HepG2 (cell line): ENCODE measurements around the gene ETV1. TPM values are rescaled to one million over a fixed set of nuclear protein-coding genes. Genes with fewer than 3 reads are reported as not detected.

Experiments
- ATAC-seq: fragments of 200-7000 bp; cut with Tn5 transposase; 3 replicates; pipeline ENCODE4 v1.9.1; 2020; ENCODE audit warnings: mild to moderate bottlenecking, moderate library complexity
- BruUV-seq: library from RNA; stranded (reverse); fragments of 400-500 nt; replicated peaks from 2 replicates; lab custom pipeline; 2021; lab: Mats Ljungman, UMichigan
- CTCF ChIA-PET: fragments of 300-600 bp; formaldehyde crosslinking; extraction: SDS; loops from one replicate; lab custom pipeline; 2021; ENCODE audit warnings: low total read pairs, inconsistent platforms, low intra/inter-chr PET ratio; lab: Yijun Ruan, JAX
- POLR2A ChIA-PET: fragments of 350-600 bp; sonication (Branson Sonifier 250); formaldehyde crosslinking; loops from one replicate; lab custom pipeline; 2020; ENCODE audit warnings: antibody characterized with exemption, inconsistent platforms; lab: Yijun Ruan, JAX
- DNase-seq: peaks from one replicate; pipeline ENCODE4 v3.0.0-alpha.2; 2015; ENCODE audit warnings: low spot score
- FAIRE-seq: peaks from 3 replicates; lab custom pipeline; 2011; peaks lifted over from hg19 to GRCh38; lab: Jason Lieb, UNC
- H2AFZ ChIP-seq: one replicate; pipeline ENCODE4 v1.6.1; 2011; ENCODE audit warnings: low read length, inconsistent platforms
- H3K27ac ChIP-seq: fragments of 300-600 bp; 3 replicates; pipeline ENCODE4 v1.8.0; 2011; ENCODE audit warnings: mixed run types, mild to moderate bottlenecking, mixed read lengths, low read length, inconsistent platforms; ENCODE audit not compliant: insufficient read depth; ENCODE audit errors: extremely low read length
- H3K27me3 ChIP-seq, 2 experiments: fragments of 200-600 bp in 1 of 2; 2 replicates in 1 of 2; 3 replicates in 1 of 2; pipeline versions ENCODE4 v1.6.0 to v1.8.0; 2011; ENCODE audit warnings: low read length in 2 of 2, mild to moderate bottlenecking in 2 of 2, moderate library complexity in 2 of 2, inconsistent platforms in 1 of 2; ENCODE audit not compliant: insufficient read depth in 2 of 2, control insufficient read depth in 1 of 2
- H3K36me3 ChIP-seq, 2 experiments: fragments of 200-600 bp in 1 of 2; replicated peaks in 1 of 2; 2 replicates in 1 of 2; 3 replicates in 1 of 2; pipeline versions ENCODE4 v1.5.1 to v1.8.0; 2011; ENCODE audit warnings: low read length in 2 of 2, inconsistent platforms in 1 of 2; ENCODE audit not compliant: insufficient read depth in 2 of 2, control insufficient read depth in 1 of 2
- H3K4me1 ChIP-seq: 2 replicates; pipeline ENCODE4 v1.5.1; 2012; ENCODE audit warnings: low read length, inconsistent platforms; ENCODE audit not compliant: insufficient read depth
- H3K4me2 ChIP-seq: 2 replicates; pipeline ENCODE4 v1.6.0; 2011; ENCODE audit warnings: low read depth, low read length, inconsistent platforms
- H3K4me3 ChIP-seq, 3 experiments: fragments of 200-600 bp in 1 of 3; sonication (generic), shearing (Covaris generic) in 1 of 3; replicated peaks in 1 of 3; 2 replicates each; pipeline ENCODE4 v1.5.1; 2011 to 2016; ENCODE audit warnings: low read length in 3 of 3, inconsistent platforms in 2 of 3, low read depth in 2 of 3, mild to moderate bottlenecking in 2 of 3, control low read depth in 1 of 3, mixed read lengths in 1 of 3; ENCODE audit not compliant: insufficient read depth in 1 of 3
- H3K79me2 ChIP-seq: one replicate; pipeline ENCODE4 v1.6.1; 2011; ENCODE audit warnings: low read length, inconsistent platforms; ENCODE audit not compliant: insufficient read depth
- H3K9ac ChIP-seq: 2 replicates; pipeline ENCODE4 v1.6.0; 2011; ENCODE audit warnings: mild to moderate bottlenecking, low read depth, low read length, inconsistent platforms; ENCODE audit not compliant: insufficient read depth
- H3K9me3 ChIP-seq: 2 replicates; pipeline ENCODE4 v1.5.1; 2012; ENCODE audit warnings: mild to moderate bottlenecking, low read length
- H4K20me1 ChIP-seq: 2 replicates; pipeline ENCODE4 v1.6.0; 2011; ENCODE audit warnings: inconsistent platforms, mild to moderate bottlenecking, low read length, moderate library complexity; ENCODE audit not compliant: insufficient read depth
- CREB1 ChIP-seq, 2 experiments: fragments of 450-650 bp in 1 of 2; IDR thresholded peaks; 2 replicates each; pipeline ENCODE4 v1.6.1; 2016 to 2017; ENCODE audit warnings: control low read depth in 1 of 2, mild to moderate bottlenecking in 1 of 2, missing compliant biosample characterization in 1 of 2, missing genetic modification characterization in 1 of 2
- GATA4 ChIP-seq: sonication (generic); IDR thresholded peaks from 2 replicates; pipeline ENCODE4 v1.6.1; 2016; ENCODE audit warnings: antibody characterized with exemption, low read depth, borderline replicate concordance
- NONO ChIP-seq, 2 experiments: fragments of 450-650 bp in 1 of 2; sonication (generic) in 1 of 2; formaldehyde crosslinking in 1 of 2; IDR thresholded peaks in 1 of 2; conservative IDR thresholded peaks in 1 of 2; 2 replicates each; pipeline versions ENCODE4 v1.6.1 to v1.8.0; 2017 to 2022; ENCODE audit warnings: mild to moderate bottlenecking in 1 of 2, missing genetic modification reagents in 1 of 2, moderate library complexity in 1 of 2
- YEATS2 ChIP-seq: sonication (generic); formaldehyde crosslinking; IDR thresholded peaks from 2 replicates; pipeline ENCODE4 v1.4.0; 2020; ENCODE audit warnings: missing genetic modification reagents, borderline replicate concordance
- ZNF235 ChIP-seq: sonication (generic); formaldehyde crosslinking; IDR thresholded peaks from 2 replicates; pipeline ENCODE4 v1.8.1; 2023; ENCODE audit warnings: mild to moderate bottlenecking, missing genetic modification reagents, borderline replicate concordance
- ZNF644 ChIP-seq: IDR thresholded peaks from 2 replicates; pipeline ENCODE4 v1.6.1; 2016; ENCODE audit warnings: low read depth
- ZNF790 ChIP-seq: sonication (generic); formaldehyde crosslinking; IDR thresholded peaks from 2 replicates; pipeline ENCODE4 v1.8.0; 2022; ENCODE audit warnings: missing genetic modification reagents, mild to moderate bottlenecking, borderline replicate concordance
- WGBS: methylation state at CpG from one replicate; pipeline ENCODE4 v1.1.6; 2017; ENCODE audit warnings: low lambda C conversion rate; 5-methylcytosine and 5-hydroxymethylcytosine counted together
- in situ Hi-C: cut with HindIII; loops from 2 replicates; pipeline ENCODE4 v1.10.0; 2017; ENCODE audit warnings: low pct_unique_long_range_greater_than_20kb; ENCODE audit not compliant: extremely low pct_ligation_motif_present
- intact Hi-C: fragments of 100-400 bp; cut with micrococcal nuclease; formaldehyde crosslinking; loops from one replicate; pipeline ENCODE4 v1.10.0; 2022; ENCODE audit not compliant: unreplicated experiment
- polyA plus RNA-seq, 8 experiments: library from polyadenylated mRNA; depleted of rRNA in 3 of 8; stranded (reverse) in 7 of 8; unstranded in 1 of 8; fragments of >200 nt; fragmentation: Illumina TruSeq in 4 of 8; extraction: Trizol in 4 of 8; gene quantifications; 2 replicates each; pipeline versions ENCODE4 v1.2.1 to v1.2.3, GENCODE V29; 2011 to 2016; ENCODE audit warnings: low read depth in 4 of 8, missing spikeins in 1 of 8, mixed read lengths in 1 of 8; ENCODE audit not compliant: insufficient read depth in 1 of 8
- total RNA-seq, 5 experiments: library from RNA; depleted of rRNA; stranded (reverse); fragments of >200 nt; fragmentation: Illumina TruSeq; extraction: Trizol; gene quantifications; 2 replicates each; pipeline ENCODE4 v1.2.3, GENCODE V29; 2016; ENCODE audit warnings: low read depth in 1 of 5
- TF ChIP-seq, protein P1 (sequence below): sonication (generic); formaldehyde crosslinking; IDR thresholded peaks from 2 replicates; pipeline ENCODE4 v1.5.1; 2020; ENCODE audit warnings: mild to moderate bottlenecking, missing genetic modification reagents, moderate library complexity
- TF ChIP-seq, protein P2 (sequence below): sonication (generic); formaldehyde crosslinking; IDR thresholded peaks from 2 replicates; pipeline ENCODE4 v1.8.1; 2022; ENCODE audit warnings: low read depth, mild to moderate bottlenecking, missing genetic modification reagents

Gene ETV1
- total and polyA plus RNA-seq, 2 of the 13 experiments (the other 11 are each of a cell fraction or from before 2014, with no cell fraction given) = 0.04 to 0.24 TPM

DNA sequence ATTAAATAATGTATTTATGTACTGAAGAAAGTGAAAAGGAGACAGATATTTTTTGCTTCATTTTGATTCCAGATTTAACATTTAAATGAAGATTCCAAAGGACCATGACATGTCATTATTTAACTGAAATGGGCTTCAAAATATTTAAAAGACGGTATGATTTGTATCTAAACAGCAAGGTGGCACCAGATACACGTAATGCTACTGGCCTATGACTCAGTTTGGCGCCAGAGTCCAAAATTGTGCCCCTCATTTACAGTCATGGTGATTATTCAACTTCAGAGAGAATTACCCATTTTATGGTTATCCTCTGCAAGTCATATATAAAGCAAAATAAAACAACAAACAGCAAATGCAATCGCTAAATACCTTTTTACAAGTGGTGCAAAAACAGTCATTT, 94.5 kb downstream of the ETV1 start:
- in situ Hi-C loops = no loop called here
- intact Hi-C loops = no loop called here
- Histone ChIP-seq H3K27ac (no peak overlapping the region), H3K4me2 (no peak overlapping the region), H3K27me3 (no peaks in the 10 kb centered on the region), H3K9ac (no peak overlapping the region), H2AFZ (no peak overlapping the region), H4K20me1 (no peaks in the 10 kb centered on the region), H3K79me2 (no peaks in the 10 kb centered on the region), H3K4me1 (no peaks in the 10 kb centered on the region), H3K9me3 (peaks cover 84% of the 10 kb centered on the region), H3K4me3 (no peak overlapping the region), H3K36me3 (no peaks in the 10 kb centered on the region)
- TF ChIP-seq CREB1 (IDR thresholded peaks at IDR 0.05) (peak; percentile 15; the same call in 1 of the 2 replicates), CREB1 (CRISPR knock-in tag; IDR thresholded peaks at IDR 0.05) (no peak), GATA4 (no peak)
- DNase-seq (no peak), ATAC-seq (no peak), FAIRE-seq (no peak)
- no TSS peak for BruUV-seq
- POLR2A ChIA-PET = no interaction called here
- CTCF ChIA-PET = no interaction called here
- WGBS = 25% methylated on average over 4 of the region's 4 CpGs

DNA sequence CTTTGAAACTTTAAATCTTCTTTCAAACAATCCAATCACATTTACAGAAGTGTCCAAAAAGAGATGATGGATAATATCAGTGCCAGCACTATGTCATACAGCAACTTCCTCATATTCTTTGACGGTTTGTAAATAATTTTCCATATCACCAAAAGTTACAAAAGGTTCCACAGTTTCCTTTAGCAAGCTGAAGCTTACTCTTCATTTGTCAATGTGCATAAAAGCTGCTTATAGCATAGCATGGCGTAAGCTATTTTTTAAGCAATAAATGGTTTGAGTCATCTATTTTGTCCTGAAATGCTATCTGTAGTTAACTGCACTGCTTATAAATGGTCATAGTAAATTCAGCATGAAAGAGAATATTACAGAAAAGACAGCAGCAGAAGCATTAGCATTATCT, 95.1 kb downstream of the ETV1 start:
- BruUV-seq = no TSS peak
- ChIA-PET POLR2A (no interaction called here), CTCF (no interaction called here)
- H3K4me1 ChIP-seq = no peaks in the 10 kb centered on the region
- H3K36me3 ChIP-seq = no peaks in the 10 kb centered on the region
- no peaks in the 10 kb centered on the region for H3K27me3 ChIP-seq
- H3K9ac ChIP-seq = no peak overlapping the region
- intact Hi-C loops (no loop called here), in situ Hi-C loops (no loop called here)
- no peak overlapping the region for H3K4me2 ChIP-seq
- WGBS = 49% methylated on average over 2 of the region's 2 CpGs
- ATAC-seq (no peak), DNase-seq (no peak), FAIRE-seq (no peak)
- no peaks in the 10 kb centered on the region for H4K20me1 ChIP-seq
- no peak overlapping the region for H3K27ac ChIP-seq
- H3K9me3 ChIP-seq = peaks cover 81% of the 10 kb centered on the region
- no peak overlapping the region for H3K4me3 ChIP-seq
- H2AFZ ChIP-seq = no peak overlapping the region
- no peaks in the 10 kb centered on the region for H3K79me2 ChIP-seq
- TF ChIP-seq, protein P1, sequence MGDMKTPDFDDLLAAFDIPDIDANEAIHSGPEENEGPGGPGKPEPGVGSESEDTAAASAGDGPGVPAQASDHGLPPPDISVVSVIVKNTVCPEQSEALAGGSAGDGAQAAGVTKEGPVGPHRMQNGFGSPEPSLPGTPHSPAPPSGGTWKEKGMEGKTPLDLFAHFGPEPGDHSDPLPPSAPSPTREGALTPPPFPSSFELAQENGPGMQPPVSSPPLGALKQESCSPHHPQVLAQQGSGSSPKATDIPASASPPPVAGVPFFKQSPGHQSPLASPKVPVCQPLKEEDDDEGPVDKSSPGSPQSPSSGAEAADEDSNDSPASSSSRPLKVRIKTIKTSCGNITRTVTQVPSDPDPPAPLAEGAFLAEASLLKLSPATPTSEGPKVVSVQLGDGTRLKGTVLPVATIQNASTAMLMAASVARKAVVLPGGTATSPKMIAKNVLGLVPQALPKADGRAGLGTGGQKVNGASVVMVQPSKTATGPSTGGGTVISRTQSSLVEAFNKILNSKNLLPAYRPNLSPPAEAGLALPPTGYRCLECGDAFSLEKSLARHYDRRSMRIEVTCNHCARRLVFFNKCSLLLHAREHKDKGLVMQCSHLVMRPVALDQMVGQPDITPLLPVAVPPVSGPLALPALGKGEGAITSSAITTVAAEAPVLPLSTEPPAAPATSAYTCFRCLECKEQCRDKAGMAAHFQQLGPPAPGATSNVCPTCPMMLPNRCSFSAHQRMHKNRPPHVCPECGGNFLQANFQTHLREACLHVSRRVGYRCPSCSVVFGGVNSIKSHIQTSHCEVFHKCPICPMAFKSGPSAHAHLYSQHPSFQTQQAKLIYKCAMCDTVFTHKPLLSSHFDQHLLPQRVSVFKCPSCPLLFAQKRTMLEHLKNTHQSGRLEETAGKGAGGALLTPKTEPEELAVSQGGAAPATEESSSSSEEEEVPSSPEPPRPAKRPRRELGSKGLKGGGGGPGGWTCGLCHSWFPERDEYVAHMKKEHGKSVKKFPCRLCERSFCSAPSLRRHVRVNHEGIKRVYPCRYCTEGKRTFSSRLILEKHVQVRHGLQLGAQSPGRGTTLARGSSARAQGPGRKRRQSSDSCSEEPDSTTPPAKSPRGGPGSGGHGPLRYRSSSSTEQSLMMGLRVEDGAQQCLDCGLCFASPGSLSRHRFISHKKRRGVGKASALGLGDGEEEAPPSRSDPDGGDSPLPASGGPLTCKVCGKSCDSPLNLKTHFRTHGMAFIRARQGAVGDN (CRISPR knock-in tag) = no peak
- no peak for TF ChIP-seq NONO (IDR thresholded peaks at IDR 0.05)
- no peak for TF ChIP-seq NONO (CRISPR knock-in tag; conservative IDR thresholded peaks at IDR 0.05)
- TF ChIP-seq, protein P2, sequence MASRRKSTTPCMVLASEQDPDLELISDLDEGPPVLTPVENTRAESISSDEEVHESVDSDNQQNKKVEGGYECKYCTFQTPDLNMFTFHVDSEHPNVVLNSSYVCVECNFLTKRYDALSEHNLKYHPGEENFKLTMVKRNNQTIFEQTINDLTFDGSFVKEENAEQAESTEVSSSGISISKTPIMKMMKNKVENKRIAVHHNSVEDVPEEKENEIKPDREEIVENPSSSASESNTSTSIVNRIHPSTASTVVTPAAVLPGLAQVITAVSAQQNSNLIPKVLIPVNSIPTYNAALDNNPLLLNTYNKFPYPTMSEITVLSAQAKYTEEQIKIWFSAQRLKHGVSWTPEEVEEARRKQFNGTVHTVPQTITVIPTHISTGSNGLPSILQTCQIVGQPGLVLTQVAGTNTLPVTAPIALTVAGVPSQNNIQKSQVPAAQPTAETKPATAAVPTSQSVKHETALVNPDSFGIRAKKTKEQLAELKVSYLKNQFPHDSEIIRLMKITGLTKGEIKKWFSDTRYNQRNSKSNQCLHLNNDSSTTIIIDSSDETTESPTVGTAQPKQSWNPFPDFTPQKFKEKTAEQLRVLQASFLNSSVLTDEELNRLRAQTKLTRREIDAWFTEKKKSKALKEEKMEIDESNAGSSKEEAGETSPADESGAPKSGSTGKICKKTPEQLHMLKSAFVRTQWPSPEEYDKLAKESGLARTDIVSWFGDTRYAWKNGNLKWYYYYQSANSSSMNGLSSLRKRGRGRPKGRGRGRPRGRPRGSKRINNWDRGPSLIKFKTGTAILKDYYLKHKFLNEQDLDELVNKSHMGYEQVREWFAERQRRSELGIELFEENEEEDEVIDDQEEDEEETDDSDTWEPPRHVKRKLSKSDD (CRISPR knock-in tag) = no peak
- no peak for TF ChIP-seq YEATS2 (CRISPR knock-in tag)
- no peak for TF ChIP-seq ZNF790 (CRISPR knock-in tag)
- TF ChIP-seq ZNF644 = no peak
- no peak for TF ChIP-seq ZNF235 (CRISPR knock-in tag)
